K562 (cell line): ENCODE measurements around the gene MYL12A. TPM values are rescaled to one million over a fixed set of nuclear protein-coding genes. Genes with fewer than 3 reads are reported as not detected.

Experiments
- AFF4 ChIP-seq: sonication (generic); formaldehyde crosslinking; IDR thresholded peaks from 2 replicates; pipeline ENCODE4 v1.8.0; 2023; ENCODE audit warnings: mild to moderate bottlenecking, missing genetic modification reagents
- ATF4 ChIP-seq: fragments of 450-650 bp; formaldehyde crosslinking; IDR thresholded peaks from 2 replicates; pipeline ENCODE4 v1.4.0; 2022; ENCODE audit warnings: mild to moderate bottlenecking, moderate library complexity
- CUX1 ChIP-seq: fragments of 200-800 bp; sonication (Bioruptor generic); IDR thresholded peaks from 2 replicates; pipeline ENCODE4 v1.6.1; 2016; ENCODE audit warnings: missing genetic modification characterization, missing compliant biosample characterization
- DLX4 ChIP-seq: fragments of 250-450 bp; sonication (Bioruptor Pico); IDR thresholded peaks from 2 replicates; pipeline ENCODE4 v1.6.1; 2021; ENCODE audit warnings: mild to moderate bottlenecking
- ETV1 ChIP-seq: fragments of 450-650 bp; conservative IDR thresholded peaks from 2 replicates; pipeline ENCODE4 v1.6.1; 2016; ENCODE audit warnings: missing genetic modification characterization, control low read depth, low read depth, missing compliant biosample characterization
- PHF20 ChIP-seq: fragments of 450-650 bp; IDR thresholded peaks from 2 replicates; pipeline ENCODE4 v1.6.1; 2018; ENCODE audit not compliant: partially characterized antibody
- PTTG1 ChIP-seq: fragments of 450-650 bp; IDR thresholded peaks from 2 replicates; pipeline ENCODE4 v1.6.1; 2016; ENCODE audit warnings: low read depth, mild to moderate bottlenecking, missing genetic modification characterization, missing compliant biosample characterization
- RFX7 ChIP-seq: fragments of 250-450 bp; sonication (Bioruptor Pico); IDR thresholded peaks from 2 replicates; pipeline ENCODE4 v1.5.1; 2021; ENCODE audit warnings: mild to moderate bottlenecking
- SRSF9 ChIP-seq: fragments of 200-400 bp; formaldehyde crosslinking; IDR thresholded peaks from 2 replicates; pipeline ENCODE4 v1.6.1; 2017; ENCODE audit warnings: low read depth, low read length, borderline replicate concordance
- UBTF ChIP-seq, 2 experiments: IDR thresholded peaks; 2 replicates each; pipeline ENCODE4 v1.6.1; 2012; ENCODE audit warnings: improper control_type of control experiment in 2 of 2, low read depth in 2 of 2, low read length in 2 of 2, borderline replicate concordance in 1 of 2
- ZNF197 ChIP-seq: fragments of 200-800 bp; sonication (Bioruptor generic); IDR thresholded peaks from 2 replicates; pipeline ENCODE4 v1.6.1; 2016; ENCODE audit warnings: low read depth, missing genetic modification characterization, missing compliant biosample characterization
- ZNF316 ChIP-seq: fragments of 450-650 bp; IDR thresholded peaks from 2 replicates; pipeline ENCODE4 v1.6.1; 2016
- ZNF699 ChIP-seq: fragments of 250-450 bp; sonication (Bioruptor Pico); IDR thresholded peaks from 2 replicates; pipeline ENCODE4 v1.8.0; 2021; ENCODE audit warnings: mild to moderate bottlenecking, moderate library complexity; ENCODE audit not compliant: insufficient replicate concordance
- polyA plus RNA-seq, 8 experiments: library from polyadenylated mRNA; depleted of rRNA in 4 of 8; stranded (reverse) in 5 of 8; unstranded in 3 of 8; fragments of >200 nt; fragmentation: Nextera tagmentation in 2 of 8; fragmentation: Illumina TruSeq in 1 of 8; extraction: Ambion mirVana in 2 of 8; extraction: Trizol in 1 of 8; gene quantifications; 2 replicates each; pipeline versions ENCODE4 v1.2.1 to v1.2.3, GENCODE V29; 2011 to 2014; ENCODE audit warnings: inconsistent platforms in 1 of 8, missing spikeins in 1 of 8
- total RNA-seq, 7 experiments: library from RNA; depleted of rRNA in 6 of 7; stranded (reverse); fragments of >200 nt in 6 of 7; fragmentation: Illumina TruSeq in 2 of 7; extraction: Trizol in 2 of 7; gene quantifications; 2 replicates each; pipeline versions ENCODE4 v1.2.1 to v1.2.3, GENCODE V29; 2011 to 2021; ENCODE audit warnings: low replicate concordance in 1 of 7

Gene MYL12A
- total and polyA plus RNA-seq, 9 of the 15 experiments (the other 6 are each of a cell fraction or from before 2014, with no cell fraction given), result 308 to 1,031 (median 559) TPM

- no peak for TF ChIP-seq ZNF197 (CRISPR knock-in tag)
- TF ChIP-seq UBTF (IDR thresholded peaks at IDR 0.05; ENCODE audit: borderline replicate concordance in 1 of 2, low read depth in 2 of 2, low read length in 2 of 2), result no peak
- no peak for TF ChIP-seq ZNF699 (CRISPR knock-in tag)
- no peak for TF ChIP-seq PTTG1 (tag)
- no peak for TF ChIP-seq ATF4
- no peak for TF ChIP-seq RFX7 (CRISPR knock-in tag)
- no peak for TF ChIP-seq PHF20
- no peak for TF ChIP-seq CUX1 (CRISPR knock-in tag)
- TF ChIP-seq ETV1 (tag), result no peak
- no peak for TF ChIP-seq DLX4 (CRISPR knock-in tag)
- TF ChIP-seq AFF4 (CRISPR knock-in tag), result peak; percentile 20; the same call in 1 of the 2 replicates
- TF ChIP-seq ZNF316, result no peak
- TF ChIP-seq SRSF9, result no peak
Measured at GRCh38 chr18:3248062-3248657, 559 bp downstream of the MYL12A start (continued).
